GM12873 (cell line): ENCODE results near the gene KCNT2.

Experiments
- TF ChIP-seq, protein P1 (sequence below): IDR thresholded peaks from 2 replicates; pipeline ENCODE4 v1.5.1; 2012; ENCODE audit warnings: low read depth, mild to moderate bottlenecking, moderate library complexity, low read length, control low read depth; ENCODE audit not compliant: insufficient read depth; ENCODE audit errors: missing control alignments

KCNT2 gene

DNA sequence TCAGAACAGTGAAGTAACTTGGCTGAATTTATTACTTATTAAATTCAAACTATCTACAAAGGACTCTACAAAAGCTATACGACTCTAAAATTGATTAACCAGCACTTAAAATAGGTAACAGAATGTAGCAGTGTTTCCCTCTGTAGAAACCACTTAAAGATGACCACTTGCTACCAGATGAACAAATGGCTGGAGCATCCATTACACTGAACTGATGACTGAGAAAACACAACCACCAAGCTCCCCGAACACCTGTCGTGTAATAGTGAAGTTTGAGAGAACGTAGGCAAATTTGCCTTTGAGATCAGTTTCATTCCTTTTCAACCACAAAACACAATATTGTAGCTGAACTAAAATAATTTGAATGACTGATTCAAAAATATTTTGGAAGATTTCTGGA is 226.7 kb downstream of the KCNT2 start:
- TF ChIP-seq, protein P1, sequence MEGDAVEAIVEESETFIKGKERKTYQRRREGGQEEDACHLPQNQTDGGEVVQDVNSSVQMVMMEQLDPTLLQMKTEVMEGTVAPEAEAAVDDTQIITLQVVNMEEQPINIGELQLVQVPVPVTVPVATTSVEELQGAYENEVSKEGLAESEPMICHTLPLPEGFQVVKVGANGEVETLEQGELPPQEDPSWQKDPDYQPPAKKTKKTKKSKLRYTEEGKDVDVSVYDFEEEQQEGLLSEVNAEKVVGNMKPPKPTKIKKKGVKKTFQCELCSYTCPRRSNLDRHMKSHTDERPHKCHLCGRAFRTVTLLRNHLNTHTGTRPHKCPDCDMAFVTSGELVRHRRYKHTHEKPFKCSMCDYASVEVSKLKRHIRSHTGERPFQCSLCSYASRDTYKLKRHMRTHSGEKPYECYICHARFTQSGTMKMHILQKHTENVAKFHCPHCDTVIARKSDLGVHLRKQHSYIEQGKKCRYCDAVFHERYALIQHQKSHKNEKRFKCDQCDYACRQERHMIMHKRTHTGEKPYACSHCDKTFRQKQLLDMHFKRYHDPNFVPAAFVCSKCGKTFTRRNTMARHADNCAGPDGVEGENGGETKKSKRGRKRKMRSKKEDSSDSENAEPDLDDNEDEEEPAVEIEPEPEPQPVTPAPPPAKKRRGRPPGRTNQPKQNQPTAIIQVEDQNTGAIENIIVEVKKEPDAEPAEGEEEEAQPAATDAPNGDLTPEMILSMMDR: no peak

DNA sequence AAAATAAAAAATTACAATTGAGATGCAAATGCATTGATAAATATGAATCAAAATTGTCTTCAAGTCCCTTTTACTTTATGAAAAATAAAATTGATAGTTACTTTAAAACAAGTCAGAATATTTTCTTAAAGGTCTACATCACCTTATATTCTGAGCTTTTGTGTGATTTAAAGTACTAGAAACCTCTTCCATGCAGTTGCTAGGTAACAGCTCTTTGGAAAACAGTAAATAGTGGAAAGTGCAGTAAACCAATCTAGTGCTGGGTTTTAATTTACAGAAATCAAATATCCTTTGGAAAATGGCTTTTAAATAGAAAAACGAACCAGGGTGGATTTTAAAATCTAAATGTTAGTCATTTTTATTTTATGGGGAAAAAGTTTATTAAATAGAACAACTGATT is 227.9 kb downstream of the KCNT2 start:
- TF ChIP-seq, protein P1: no peak

DNA sequence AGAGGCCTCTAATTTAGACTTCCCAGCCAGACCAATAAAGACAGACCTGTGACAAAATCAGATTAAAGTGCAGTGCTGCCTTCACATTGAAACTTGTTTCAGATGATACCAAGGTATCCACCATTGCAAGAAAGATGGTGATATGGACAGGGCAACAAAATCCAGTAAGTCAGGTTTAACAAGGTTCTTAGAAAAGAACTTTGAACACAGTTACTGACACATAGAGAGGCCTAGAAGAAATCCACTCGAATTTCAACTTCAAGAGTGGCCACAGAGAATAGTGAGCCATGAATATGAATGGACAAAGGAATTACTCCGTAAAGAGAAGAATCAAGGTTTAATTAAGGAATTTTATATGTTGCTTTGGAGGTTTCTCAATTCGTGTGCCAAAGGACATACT is 230.4 kb downstream of the KCNT2 start:
- TF ChIP-seq, protein P1: no peak

DNA sequence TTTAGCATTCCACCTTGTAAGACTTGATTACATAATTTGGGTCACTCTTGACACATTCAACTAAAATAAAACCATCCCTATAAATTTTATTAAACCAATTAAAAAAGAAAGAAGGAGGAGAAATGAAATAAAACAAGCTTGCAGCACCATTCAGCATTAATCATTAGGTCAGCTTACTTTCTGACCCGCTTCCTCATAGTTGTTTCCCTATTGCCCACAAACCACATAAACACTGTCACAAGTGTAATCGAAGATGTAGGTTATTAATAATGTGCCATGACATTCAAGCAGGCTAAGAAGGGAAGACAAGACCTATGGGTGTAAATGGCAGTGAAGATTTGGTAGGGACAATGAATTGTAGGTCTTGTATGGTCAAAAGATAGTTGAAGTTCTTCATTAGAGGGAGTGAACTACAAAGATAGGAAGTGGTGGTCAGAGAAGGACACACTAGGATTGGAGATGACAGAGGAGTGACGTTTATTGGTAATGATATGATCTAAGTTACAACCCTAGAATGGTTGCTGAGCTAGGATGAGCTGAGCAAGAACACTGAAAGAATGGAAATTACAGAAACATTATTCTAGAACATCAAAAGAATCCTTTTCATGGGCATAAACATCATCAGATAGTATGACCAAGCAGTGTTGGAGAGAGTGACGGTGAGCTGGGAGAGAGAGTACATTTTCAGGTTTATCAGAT is 231.5 kb downstream of the KCNT2 start:
- TF ChIP-seq, protein P1: no peak

DNA sequence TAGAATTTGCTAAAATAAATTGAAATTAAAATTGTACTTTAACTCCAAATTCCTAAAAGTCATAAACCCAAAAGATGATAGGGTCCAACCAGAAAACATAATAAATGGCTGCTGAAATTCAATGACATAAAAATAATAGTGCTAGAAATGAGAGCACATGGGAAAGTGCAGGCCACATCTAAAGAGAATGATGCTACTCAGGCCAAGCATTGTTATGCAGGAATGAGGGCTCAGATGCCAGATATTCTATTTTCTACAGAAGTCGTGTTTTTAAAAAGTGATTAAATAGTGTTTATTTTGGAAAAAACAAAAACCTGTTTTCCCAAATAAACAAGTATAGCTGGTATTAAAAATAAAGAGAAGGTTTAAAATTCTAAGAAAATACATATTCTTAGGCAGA is 234.4 kb downstream of the KCNT2 start:
- TF ChIP-seq, protein P1: no peak

DNA sequence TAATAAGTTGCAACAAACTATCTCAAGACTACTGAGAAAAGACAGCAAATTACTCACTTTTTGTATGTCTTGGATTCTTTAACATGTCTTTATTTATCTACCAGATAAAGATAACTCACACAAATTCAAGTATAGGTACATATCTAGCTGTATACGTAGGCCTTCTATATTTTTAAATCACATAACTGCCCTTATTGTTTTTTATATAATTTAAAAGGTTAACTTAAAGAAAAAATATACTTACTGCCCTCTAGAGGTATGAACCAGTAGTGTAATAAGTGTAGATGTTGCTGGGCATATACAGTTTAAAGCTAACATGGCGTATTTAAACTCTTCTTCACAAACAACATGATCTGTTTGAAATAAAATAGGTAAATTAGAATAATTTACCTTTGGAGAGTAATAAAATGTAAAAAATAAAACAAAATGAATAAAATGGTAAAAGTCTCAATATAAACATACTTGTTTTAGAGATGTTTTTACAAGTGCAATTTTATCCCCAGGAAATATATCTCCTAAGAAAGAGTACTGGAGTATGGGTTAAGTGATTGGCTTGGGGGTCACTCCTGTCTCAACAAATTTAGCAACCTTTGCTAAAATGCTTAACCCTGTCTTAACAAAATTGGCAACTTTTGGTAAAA is 235.2 kb downstream of the KCNT2 start:
- TF ChIP-seq, protein P1: peak; percentile 38

DNA sequence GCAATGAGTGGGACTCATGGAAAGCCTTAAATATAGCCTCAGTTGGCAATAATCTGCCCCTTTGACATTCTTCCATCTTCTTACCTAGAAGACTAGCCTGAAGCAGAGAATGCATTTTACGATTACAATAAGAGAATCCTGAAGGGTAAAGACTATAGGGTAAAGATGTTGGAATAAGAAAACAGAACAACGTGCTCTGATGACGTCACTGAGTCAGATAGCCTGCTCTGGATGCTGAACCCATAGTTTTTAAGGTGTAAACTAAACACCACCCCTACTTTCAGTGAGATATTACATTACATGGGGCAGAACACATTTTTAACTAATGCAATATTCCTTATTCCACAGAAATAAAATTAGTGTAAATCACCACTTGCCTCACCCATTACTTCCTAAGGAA is 240.4 kb downstream of the KCNT2 start:
- TF ChIP-seq, protein P1: no peak
